HuH-7.5 (cell line): ENCODE results near the gene ITSN2.
"Not testable (repeated sequence)": the region's sequence is repeated elsewhere in the genome, so short reads cannot be mapped to it uniquely, and the experiment has no call there.

Source experiments
- DNase-seq: peaks from one replicate; pipeline ENCODE4 v3.0.0; 2011; ENCODE audit warnings: low spot score

The ITSN2 gene

GRCh38 chr2:24363301-24363700 is 3.0 kb upstream of the ITSN2 start:
- no peak for DNase-seq

- DNase-seq, result no peak
Observed at GRCh38 chr2:24362253-24362652, 1.9 kb upstream of the ITSN2 start.

GRCh38 chr2:24360963-24361330 is 611 bp upstream of the ITSN2 start:
- DNase-seq, result no peak

- DNase-seq, result no peak
Observed at GRCh38 chr2:24359129-24360049, 947 bp downstream of the ITSN2 start.

GRCh38 chr2:24357767-24358166 is 2.6 kb downstream of the ITSN2 start:
- not testable (repeated sequence) for DNase-seq

- not testable (repeated sequence) for DNase-seq
Observed at GRCh38 chr2:24357115-24357514, 3.2 kb downstream of the ITSN2 start.

GRCh38 chr2:24354957-24355356 is 5.4 kb downstream of the ITSN2 start:
- no peak for DNase-seq

GRCh38 chr2:24354395-24354794 is 5.9 kb downstream of the ITSN2 start:
- DNase-seq, result no peak

GRCh38 chr2:24353973-24354372 is 6.4 kb downstream of the ITSN2 start:
- DNase-seq, result no peak

GRCh38 chr2:24353364-24353763 is 7.0 kb downstream of the ITSN2 start:
- no peak for DNase-seq

GRCh38 chr2:24352664-24353063 is 7.7 kb downstream of the ITSN2 start:
- no peak for DNase-seq

- DNase-seq, result no peak
Observed at GRCh38 chr2:24351981-24352380, 8.4 kb downstream of the ITSN2 start.

GRCh38 chr2:24351627-24351938 is 8.8 kb downstream of the ITSN2 start:
- no peak for DNase-seq

- DNase-seq, result no peak
Observed at GRCh38 chr2:24350826-24351626, 9.3 kb downstream of the ITSN2 start.

GRCh38 chr2:24349097-24349496 is 11.2 kb downstream of the ITSN2 start:
- DNase-seq, result no peak

GRCh38 chr2:24345937-24346336 is 14.4 kb downstream of the ITSN2 start:
- DNase-seq, result no peak

GRCh38 chr2:24343225-24343882 is 17.0 kb downstream of the ITSN2 start:
- no peak for DNase-seq

- no peak for DNase-seq
Observed at GRCh38 chr2:24342110-24342910, 18.0 kb downstream of the ITSN2 start.

- no peak for DNase-seq
Observed at GRCh38 chr2:24339856-24340262, 20.5 kb downstream of the ITSN2 start.

- not testable (repeated sequence) for DNase-seq
Observed at GRCh38 chr2:24339098-24339497, 21.2 kb downstream of the ITSN2 start.

GRCh38 chr2:24337890-24338289 is 22.4 kb downstream of the ITSN2 start:
- DNase-seq, result no peak

- DNase-seq, result no peak
Observed at GRCh38 chr2:24336811-24337210, 23.5 kb downstream of the ITSN2 start.
